ENCODE data around the gene BCAS3. TPM values are rescaled to one million over a fixed set of nuclear protein-coding genes. Genes with fewer than 3 reads are reported as not detected.

BCAS3 gene
- total RNA-seq, 2 experiments from 2014 or later: 13.4 to 14.5 TPM

GRCh38 chr17:61216066-61216465 lies 538.4 kb downstream of the BCAS3 start:
- Histone ChIP-seq H3K4me3 (ENCODE audit: low read depth, low read length, poor library complexity, severe bottlenecking) (no peak overlapping the region), H3K9me3 (ENCODE audit: low read length) (no peaks in the 10 kb centered on the region), H2AFZ (ENCODE audit: low read length) (no peak overlapping the region), H3K36me3 (ENCODE audit: insufficient read depth, low read length) (no peaks in the 10 kb centered on the region), H3K27ac (ENCODE audit: low read depth, low read length, poor library complexity, severe bottlenecking) (no peak overlapping the region), H3K79me2 (ENCODE audit: insufficient read depth, low read depth, low read length) (no peaks in the 10 kb centered on the region), H4K20me1 (ENCODE audit: insufficient read depth, low read length) (no peaks in the 10 kb centered on the region), H3K4me1 (ENCODE audit: insufficient read depth, low read length, poor library complexity, severe bottlenecking) (no peaks in the 10 kb centered on the region), H3K4me2 (ENCODE audit: low read length) (no peak overlapping the region), H3K9me2 (ENCODE audit: insufficient read depth, low read length) (no peaks in the 10 kb centered on the region)
- DNase-seq (ENCODE audit: low spot score): no peak
- no TSS peak for BruUV-seq (replicated peaks)
- ChIA-PET CTCF (ENCODE audit: unreplicated experiment) (no interaction called here), POLR2A (interaction anchor here (0.6 kb wide), 1 partner anchor 295 kb away, joined by 3 read pairs; no protein-coding TSS in a partner anchor)
- TF ChIP-seq EZH2phosphoT487 (IDR thresholded peaks at IDR 0.05; ENCODE audit: borderline replicate concordance, low read depth, low read length): no peak
- TF ChIP-seq, protein P1, sequence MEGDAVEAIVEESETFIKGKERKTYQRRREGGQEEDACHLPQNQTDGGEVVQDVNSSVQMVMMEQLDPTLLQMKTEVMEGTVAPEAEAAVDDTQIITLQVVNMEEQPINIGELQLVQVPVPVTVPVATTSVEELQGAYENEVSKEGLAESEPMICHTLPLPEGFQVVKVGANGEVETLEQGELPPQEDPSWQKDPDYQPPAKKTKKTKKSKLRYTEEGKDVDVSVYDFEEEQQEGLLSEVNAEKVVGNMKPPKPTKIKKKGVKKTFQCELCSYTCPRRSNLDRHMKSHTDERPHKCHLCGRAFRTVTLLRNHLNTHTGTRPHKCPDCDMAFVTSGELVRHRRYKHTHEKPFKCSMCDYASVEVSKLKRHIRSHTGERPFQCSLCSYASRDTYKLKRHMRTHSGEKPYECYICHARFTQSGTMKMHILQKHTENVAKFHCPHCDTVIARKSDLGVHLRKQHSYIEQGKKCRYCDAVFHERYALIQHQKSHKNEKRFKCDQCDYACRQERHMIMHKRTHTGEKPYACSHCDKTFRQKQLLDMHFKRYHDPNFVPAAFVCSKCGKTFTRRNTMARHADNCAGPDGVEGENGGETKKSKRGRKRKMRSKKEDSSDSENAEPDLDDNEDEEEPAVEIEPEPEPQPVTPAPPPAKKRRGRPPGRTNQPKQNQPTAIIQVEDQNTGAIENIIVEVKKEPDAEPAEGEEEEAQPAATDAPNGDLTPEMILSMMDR (conservative IDR thresholded peaks at IDR 0.05; ENCODE audit: low read length): no peak
- intact Hi-C loops (cut with micrococcal nuclease; ENCODE audit: unreplicated experiment): no loop called here

DNA sequence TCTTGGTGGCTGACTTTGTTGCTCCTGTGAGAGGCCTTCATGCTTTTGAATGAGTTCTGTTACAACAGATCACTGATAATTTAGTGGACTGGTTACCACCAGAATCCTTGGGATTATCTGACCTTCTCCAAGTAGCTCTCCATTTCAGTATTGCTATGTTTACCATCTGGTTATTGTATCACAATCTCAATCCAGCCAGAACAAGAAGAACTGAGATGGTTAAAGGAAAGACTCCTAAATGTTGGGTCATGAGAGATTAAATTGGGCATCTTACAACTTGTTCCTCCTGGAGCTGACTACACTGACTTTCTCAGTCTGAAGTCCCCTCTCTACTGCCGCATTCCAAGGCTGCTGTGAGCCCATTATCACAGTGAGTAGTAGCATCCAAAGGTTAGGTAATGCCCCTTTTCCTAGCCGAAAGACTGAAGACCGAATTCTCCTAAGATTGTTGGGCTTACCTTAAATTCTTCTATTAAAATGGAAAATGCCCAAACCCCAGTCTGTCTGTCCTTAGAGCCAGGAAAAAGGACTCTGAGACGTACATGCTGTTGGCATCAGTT lies 540.3 kb downstream of the BCAS3 start:
- Histone ChIP-seq H3K4me1 (ENCODE audit: insufficient read depth, low read length, poor library complexity, severe bottlenecking) (no peaks in the 10 kb centered on the region), H3K9me2 (ENCODE audit: insufficient read depth, low read length) (no peaks in the 10 kb centered on the region), H3K79me2 (ENCODE audit: insufficient read depth, low read depth, low read length) (no peaks in the 10 kb centered on the region), H3K4me3 (ENCODE audit: low read depth, low read length, poor library complexity, severe bottlenecking) (no peak overlapping the region), H3K9me3 (ENCODE audit: low read length) (no peaks in the 10 kb centered on the region), H3K36me3 (ENCODE audit: insufficient read depth, low read length) (no peaks in the 10 kb centered on the region), H3K4me2 (ENCODE audit: low read length) (no peak overlapping the region), H4K20me1 (ENCODE audit: insufficient read depth, low read length) (no peaks in the 10 kb centered on the region), H2AFZ (ENCODE audit: low read length) (no peak overlapping the region), H3K27ac (ENCODE audit: low read depth, low read length, poor library complexity, severe bottlenecking) (no peak overlapping the region)
- TF ChIP-seq EZH2phosphoT487 (IDR thresholded peaks at IDR 0.05; ENCODE audit: borderline replicate concordance, low read depth, low read length): no peak
- TF ChIP-seq, protein P1 (conservative IDR thresholded peaks at IDR 0.05; ENCODE audit: low read length): no peak
- no TSS peak for BruUV-seq (replicated peaks)
- POLR2A ChIA-PET: no interaction called here
- intact Hi-C loops (cut with micrococcal nuclease; ENCODE audit: unreplicated experiment): no loop called here
- CTCF ChIA-PET (ENCODE audit: unreplicated experiment): no interaction called here
- no peak for DNase-seq (ENCODE audit: low spot score)

- H3K79me2 ChIP-seq (ENCODE audit: insufficient read depth, low read depth, low read length): no peaks in the 10 kb centered on the region
- no peaks in the 10 kb centered on the region for H3K9me2 ChIP-seq (ENCODE audit: insufficient read depth, low read length)
- no peaks in the 10 kb centered on the region for H3K9me3 ChIP-seq (ENCODE audit: low read length)
- H3K4me2 ChIP-seq (ENCODE audit: low read length): no peak overlapping the region
- no peaks in the 10 kb centered on the region for H4K20me1 ChIP-seq (ENCODE audit: insufficient read depth, low read length)
- no peak for DNase-seq (ENCODE audit: low spot score)
- ChIA-PET CTCF (ENCODE audit: unreplicated experiment) (no interaction called here), POLR2A (interaction anchor here (0.6 to 0.7 kb wide), 2 partner anchors 61 to 1295 kb away, joined by 3 read pairs; no protein-coding TSS in a partner anchor)
- TF ChIP-seq, protein P1 (conservative IDR thresholded peaks at IDR 0.05; ENCODE audit: low read length): no peak
- no peak for TF ChIP-seq EZH2phosphoT487 (IDR thresholded peaks at IDR 0.05; ENCODE audit: borderline replicate concordance, low read depth, low read length)
- H3K36me3 ChIP-seq (ENCODE audit: insufficient read depth, low read length): no peaks in the 10 kb centered on the region
- H3K27ac ChIP-seq (ENCODE audit: low read depth, low read length, poor library complexity, severe bottlenecking): no peak overlapping the region
- H3K4me1 ChIP-seq (ENCODE audit: insufficient read depth, low read length, poor library complexity, severe bottlenecking): no peaks in the 10 kb centered on the region
- H2AFZ ChIP-seq (ENCODE audit: low read length): no peak overlapping the region
- BruUV-seq (replicated peaks): no TSS peak
- intact Hi-C loops (cut with micrococcal nuclease; ENCODE audit: unreplicated experiment): no loop called here
- no peak overlapping the region for H3K4me3 ChIP-seq (ENCODE audit: low read depth, low read length, poor library complexity, severe bottlenecking)
These were observed 540.8 kb downstream of the BCAS3 start for GRCh38 chr17:61218438-61218837.
